Lower leg skin (tissue), 3 donors: ENCODE results near the gene TYW1.
"Not testable (repeated sequence)": the region's sequence is repeated elsewhere in the genome, so short reads cannot be mapped to it uniquely, and the experiment has no call there.

Experiments used
- POLR2A ChIP-seq, 2 donors: fragments of 450-650 bp; IDR thresholded peaks; one replicate each; pipeline ENCODE4 v1.6.1; 2016 to 2017; ENCODE audit warnings: antibody characterized with exemption in 2 of 2, mild to moderate bottlenecking in 1 of 2, moderate library complexity in 1 of 2
- TF ChIP-seq, protein P1 (sequence below), 3 donors: fragments of 450-650 bp; IDR thresholded peaks; one replicate each; pipeline ENCODE4 v1.5.1; 2016; ENCODE audit warnings: antibody characterized with exemption in 3 of 3, mild to moderate bottlenecking in 3 of 3, moderate library complexity in 2 of 3

GRCh38 chr7:67052161-67052560 lies 55.5 kb downstream of the TYW1 start:
- TF ChIP-seq, protein P1, sequence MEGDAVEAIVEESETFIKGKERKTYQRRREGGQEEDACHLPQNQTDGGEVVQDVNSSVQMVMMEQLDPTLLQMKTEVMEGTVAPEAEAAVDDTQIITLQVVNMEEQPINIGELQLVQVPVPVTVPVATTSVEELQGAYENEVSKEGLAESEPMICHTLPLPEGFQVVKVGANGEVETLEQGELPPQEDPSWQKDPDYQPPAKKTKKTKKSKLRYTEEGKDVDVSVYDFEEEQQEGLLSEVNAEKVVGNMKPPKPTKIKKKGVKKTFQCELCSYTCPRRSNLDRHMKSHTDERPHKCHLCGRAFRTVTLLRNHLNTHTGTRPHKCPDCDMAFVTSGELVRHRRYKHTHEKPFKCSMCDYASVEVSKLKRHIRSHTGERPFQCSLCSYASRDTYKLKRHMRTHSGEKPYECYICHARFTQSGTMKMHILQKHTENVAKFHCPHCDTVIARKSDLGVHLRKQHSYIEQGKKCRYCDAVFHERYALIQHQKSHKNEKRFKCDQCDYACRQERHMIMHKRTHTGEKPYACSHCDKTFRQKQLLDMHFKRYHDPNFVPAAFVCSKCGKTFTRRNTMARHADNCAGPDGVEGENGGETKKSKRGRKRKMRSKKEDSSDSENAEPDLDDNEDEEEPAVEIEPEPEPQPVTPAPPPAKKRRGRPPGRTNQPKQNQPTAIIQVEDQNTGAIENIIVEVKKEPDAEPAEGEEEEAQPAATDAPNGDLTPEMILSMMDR (IDR thresholded peaks at IDR 0.05) = not testable (repeated sequence)
- TF ChIP-seq POLR2A (IDR thresholded peaks at IDR 0.05) = not testable (repeated sequence)
